ENCODE results near the gene WFDC10B. TPM values are rescaled to one million over a fixed set of nuclear protein-coding genes. Genes with fewer than 3 reads are reported as not detected.

WFDC10B gene
- total RNA-seq: under 1 TPM in 1 of 4 donors, not detected in 3; 0.93 TPM

DNA sequence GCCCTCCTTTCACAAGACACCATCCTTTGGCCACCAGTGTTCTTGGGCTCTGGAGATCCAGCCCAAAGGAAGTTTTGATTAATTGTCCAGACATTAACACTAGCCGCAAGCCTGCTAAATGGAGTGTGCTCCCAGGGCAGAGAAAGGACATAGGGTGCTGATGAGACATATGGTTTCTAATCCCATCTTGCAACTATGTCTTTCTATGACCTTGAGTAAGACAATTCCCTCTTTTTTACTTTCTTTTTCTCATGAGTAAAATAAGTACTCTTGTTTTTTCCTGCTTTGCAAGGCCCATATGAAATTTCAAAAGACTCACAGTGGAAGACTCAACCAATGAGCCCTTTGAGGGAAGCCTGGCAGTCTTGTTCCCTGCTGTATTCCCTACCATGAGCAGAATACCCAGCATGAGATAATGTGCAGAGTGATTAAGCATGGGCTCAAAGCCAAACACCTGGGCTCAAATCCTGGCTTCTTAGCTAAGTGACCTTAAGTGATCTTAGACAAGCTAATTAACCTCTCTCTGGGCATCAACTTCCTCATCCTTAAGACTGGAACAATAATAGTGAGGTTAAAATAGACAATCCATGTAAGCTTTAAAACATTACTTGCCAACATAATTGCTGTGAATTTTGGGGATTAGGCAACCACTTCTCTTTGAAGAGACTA lies at the start of gene WFDC10B:
Gene WFDC10B (minus strand): TSS at position 51 of the 669 bp plus-strand sequence. CDS start 19,027 bp downstream, outside the sequence.
- DNase-seq (ENCODE audit: low spot score) (no peak), ATAC-seq (ENCODE audit: low FRiP score) (no peak)
- TF ChIP-seq, protein P1, sequence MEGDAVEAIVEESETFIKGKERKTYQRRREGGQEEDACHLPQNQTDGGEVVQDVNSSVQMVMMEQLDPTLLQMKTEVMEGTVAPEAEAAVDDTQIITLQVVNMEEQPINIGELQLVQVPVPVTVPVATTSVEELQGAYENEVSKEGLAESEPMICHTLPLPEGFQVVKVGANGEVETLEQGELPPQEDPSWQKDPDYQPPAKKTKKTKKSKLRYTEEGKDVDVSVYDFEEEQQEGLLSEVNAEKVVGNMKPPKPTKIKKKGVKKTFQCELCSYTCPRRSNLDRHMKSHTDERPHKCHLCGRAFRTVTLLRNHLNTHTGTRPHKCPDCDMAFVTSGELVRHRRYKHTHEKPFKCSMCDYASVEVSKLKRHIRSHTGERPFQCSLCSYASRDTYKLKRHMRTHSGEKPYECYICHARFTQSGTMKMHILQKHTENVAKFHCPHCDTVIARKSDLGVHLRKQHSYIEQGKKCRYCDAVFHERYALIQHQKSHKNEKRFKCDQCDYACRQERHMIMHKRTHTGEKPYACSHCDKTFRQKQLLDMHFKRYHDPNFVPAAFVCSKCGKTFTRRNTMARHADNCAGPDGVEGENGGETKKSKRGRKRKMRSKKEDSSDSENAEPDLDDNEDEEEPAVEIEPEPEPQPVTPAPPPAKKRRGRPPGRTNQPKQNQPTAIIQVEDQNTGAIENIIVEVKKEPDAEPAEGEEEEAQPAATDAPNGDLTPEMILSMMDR (IDR thresholded peaks at IDR 0.05): no peak

- TF ChIP-seq, protein P1 (IDR thresholded peaks at IDR 0.05): no peak
- no peak for DNase-seq (ENCODE audit: low spot score)
- ATAC-seq (ENCODE audit: low FRiP score): no peak
Measured at GRCh38 chr20:45752746-45753145, 47.9 kb upstream of the WFDC10B start.

DNA sequence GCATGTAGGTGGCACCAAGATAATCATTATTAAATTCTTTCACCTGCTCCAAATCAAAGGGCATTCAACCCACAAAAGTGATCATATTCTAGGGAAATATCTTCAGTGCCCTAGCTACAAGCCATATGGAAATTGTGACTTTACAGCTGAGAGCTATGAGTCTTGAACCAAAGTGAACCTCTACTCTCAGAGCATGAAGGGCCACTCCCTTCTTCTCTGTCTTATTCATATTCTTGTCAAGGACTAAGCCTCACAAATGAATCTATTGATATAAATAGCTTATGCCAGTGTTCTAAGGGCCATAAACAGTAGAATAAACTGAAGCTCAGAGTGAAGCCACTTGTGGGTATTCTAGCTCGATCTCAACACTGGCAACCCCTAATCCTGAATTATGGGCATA lies 46.9 kb upstream of the WFDC10B start:
- ATAC-seq (ENCODE audit: low FRiP score) (no peak), DNase-seq (ENCODE audit: low spot score) (no peak)
- TF ChIP-seq, protein P1 (IDR thresholded peaks at IDR 0.05): no peak

GRCh38 chr20:45745015-45745414 lies 40.2 kb upstream of the WFDC10B start:
- DNase-seq (ENCODE audit: low spot score) (no peak), ATAC-seq (ENCODE audit: low FRiP score) (no peak)
- TF ChIP-seq, protein P1 (IDR thresholded peaks at IDR 0.05): no peak

DNA sequence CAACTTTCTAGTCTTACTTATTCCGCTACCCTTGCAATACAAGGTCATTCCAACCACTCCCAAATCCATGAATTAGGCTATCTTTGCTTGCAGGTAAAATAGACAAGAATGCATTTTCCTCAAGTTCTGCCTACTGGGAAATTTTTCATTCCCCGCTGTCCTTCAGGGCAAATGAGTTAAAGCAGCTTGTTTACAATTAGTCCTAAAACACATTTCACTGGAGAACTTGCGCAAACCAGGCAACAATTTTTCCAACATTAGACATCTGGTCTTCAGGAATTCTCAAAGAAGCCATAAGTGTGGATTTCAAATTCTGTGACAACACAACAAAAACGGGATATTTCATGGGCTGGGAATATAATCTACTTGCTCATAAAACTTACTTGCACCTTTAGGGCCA lies 37.8 kb upstream of the WFDC10B start:
- TF ChIP-seq, protein P1 (IDR thresholded peaks at IDR 0.05): no peak
- no peak for ATAC-seq (ENCODE audit: low FRiP score)
- DNase-seq (ENCODE audit: low spot score): no peak

GRCh38 chr20:45735988-45736387 lies 31.2 kb upstream of the WFDC10B start:
- DNase-seq (ENCODE audit: low spot score) (no peak), ATAC-seq (ENCODE audit: low FRiP score) (no peak)
- TF ChIP-seq, protein P1 (IDR thresholded peaks at IDR 0.05): no peak

DNA sequence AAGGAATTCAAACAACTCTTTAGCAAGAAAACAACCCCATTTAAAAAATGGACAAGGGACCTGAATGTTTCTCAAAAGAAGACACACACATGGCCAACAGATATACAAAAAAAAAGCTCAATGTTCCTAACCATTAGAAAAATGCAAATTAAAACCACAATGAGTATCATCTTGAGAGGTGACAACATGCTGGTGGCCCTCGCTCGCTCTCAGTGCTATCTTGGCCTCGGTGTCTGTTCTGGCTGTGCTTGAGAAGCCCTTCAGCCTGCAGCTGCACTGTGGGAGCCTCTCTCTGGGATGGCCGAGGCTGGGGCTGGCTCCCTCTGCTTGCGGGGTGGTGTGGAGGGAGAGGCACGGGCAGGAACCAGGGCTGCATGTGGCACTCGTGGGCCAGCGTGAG lies 30.7 kb upstream of the WFDC10B start:
- DNase-seq (ENCODE audit: low spot score) (no peak), ATAC-seq (ENCODE audit: low FRiP score) (no peak)
- TF ChIP-seq, protein P1 (IDR thresholded peaks at IDR 0.05): no peak
